Choroid plexus epithelial cell (primary cell): ENCODE measurements around the gene SEMA3F.

ENCODE experiments used
- DNase-seq: peaks from one replicate; pipeline ENCODE4 v3.0.0-alpha.2; 2010; ENCODE audit warnings: low read depth
- H3K4me3 ChIP-seq: 2 replicates; pipeline ENCODE4 v1.5.1; 2011; ENCODE audit warnings: low read depth, mild to moderate bottlenecking, control low read depth, low read length, moderate library complexity
- TF ChIP-seq, protein P1 (sequence below): conservative IDR thresholded peaks from 2 replicates; pipeline ENCODE4 v1.5.1; 2011; ENCODE audit warnings: low read depth, mild to moderate bottlenecking, control low read depth, inconsistent platforms, low read length, moderate library complexity

SEMA3F gene

GRCh38 chr3:50215529-50215928 lies 60.4 kb downstream of the SEMA3F start:
- TF ChIP-seq, protein P1, sequence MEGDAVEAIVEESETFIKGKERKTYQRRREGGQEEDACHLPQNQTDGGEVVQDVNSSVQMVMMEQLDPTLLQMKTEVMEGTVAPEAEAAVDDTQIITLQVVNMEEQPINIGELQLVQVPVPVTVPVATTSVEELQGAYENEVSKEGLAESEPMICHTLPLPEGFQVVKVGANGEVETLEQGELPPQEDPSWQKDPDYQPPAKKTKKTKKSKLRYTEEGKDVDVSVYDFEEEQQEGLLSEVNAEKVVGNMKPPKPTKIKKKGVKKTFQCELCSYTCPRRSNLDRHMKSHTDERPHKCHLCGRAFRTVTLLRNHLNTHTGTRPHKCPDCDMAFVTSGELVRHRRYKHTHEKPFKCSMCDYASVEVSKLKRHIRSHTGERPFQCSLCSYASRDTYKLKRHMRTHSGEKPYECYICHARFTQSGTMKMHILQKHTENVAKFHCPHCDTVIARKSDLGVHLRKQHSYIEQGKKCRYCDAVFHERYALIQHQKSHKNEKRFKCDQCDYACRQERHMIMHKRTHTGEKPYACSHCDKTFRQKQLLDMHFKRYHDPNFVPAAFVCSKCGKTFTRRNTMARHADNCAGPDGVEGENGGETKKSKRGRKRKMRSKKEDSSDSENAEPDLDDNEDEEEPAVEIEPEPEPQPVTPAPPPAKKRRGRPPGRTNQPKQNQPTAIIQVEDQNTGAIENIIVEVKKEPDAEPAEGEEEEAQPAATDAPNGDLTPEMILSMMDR: no peak
- no peak overlapping the region for H3K4me3 ChIP-seq
- no peak for DNase-seq

GRCh38 chr3:50217681-50218080 lies 62.6 kb downstream of the SEMA3F start:
- H3K4me3 ChIP-seq: no peak overlapping the region
- TF ChIP-seq, protein P1: no peak
- DNase-seq: no peak

DNA sequence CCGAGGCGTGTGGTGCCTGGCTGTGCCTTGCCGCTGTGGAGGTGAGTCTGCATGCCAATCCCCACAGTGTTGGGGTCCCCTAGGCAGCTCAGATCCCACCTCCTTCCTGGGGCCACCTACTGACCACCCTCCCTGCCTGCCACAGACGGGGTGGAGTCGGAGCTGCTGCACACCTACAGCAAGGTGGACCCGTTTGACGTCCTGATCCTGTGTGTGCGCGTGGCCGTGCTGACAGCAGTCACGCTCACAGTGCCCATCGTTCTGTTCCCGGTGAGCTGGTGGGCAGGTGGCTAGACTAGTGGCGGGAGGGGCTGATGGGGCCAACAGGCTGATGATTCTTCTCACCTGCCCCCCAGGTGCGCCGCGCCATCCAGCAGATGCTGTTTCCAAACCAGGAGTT lies 63.3 kb downstream of the SEMA3F start:
- H3K4me3 ChIP-seq: no peak overlapping the region
- TF ChIP-seq, protein P1: no peak
- no peak for DNase-seq

GRCh38 chr3:50219285-50219684 lies 64.2 kb downstream of the SEMA3F start:
- TF ChIP-seq, protein P1: no peak
- H3K4me3 ChIP-seq: no peak overlapping the region
- DNase-seq: no peak

DNA sequence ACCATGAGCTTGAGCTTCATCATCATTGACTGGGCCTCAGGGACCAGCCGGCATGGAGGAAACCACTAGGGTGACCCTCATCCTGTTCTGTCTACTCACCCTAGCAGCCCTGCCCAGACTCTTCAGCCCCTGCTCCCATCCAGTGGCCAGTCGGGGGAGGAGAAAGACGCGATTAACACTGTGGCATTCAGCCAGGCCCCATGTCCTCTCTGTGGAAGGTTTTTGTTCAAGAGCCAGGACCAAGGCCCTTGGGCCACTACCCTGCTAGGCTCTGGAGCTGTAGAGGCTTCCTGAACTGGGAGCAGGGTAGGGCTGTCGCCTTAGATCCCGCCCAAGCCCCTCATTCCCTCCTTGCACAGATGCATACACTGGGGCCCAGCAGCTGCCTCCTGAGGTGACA lies 65.0 kb downstream of the SEMA3F start:
- H3K4me3 ChIP-seq: no peak overlapping the region
- TF ChIP-seq, protein P1: no peak
- no peak for DNase-seq

- DNase-seq: no peak
- TF ChIP-seq, protein P1: no peak
- no peak overlapping the region for H3K4me3 ChIP-seq
Measured at GRCh38 chr3:50221051-50221410, 65.9 kb downstream of the SEMA3F start.

DNA sequence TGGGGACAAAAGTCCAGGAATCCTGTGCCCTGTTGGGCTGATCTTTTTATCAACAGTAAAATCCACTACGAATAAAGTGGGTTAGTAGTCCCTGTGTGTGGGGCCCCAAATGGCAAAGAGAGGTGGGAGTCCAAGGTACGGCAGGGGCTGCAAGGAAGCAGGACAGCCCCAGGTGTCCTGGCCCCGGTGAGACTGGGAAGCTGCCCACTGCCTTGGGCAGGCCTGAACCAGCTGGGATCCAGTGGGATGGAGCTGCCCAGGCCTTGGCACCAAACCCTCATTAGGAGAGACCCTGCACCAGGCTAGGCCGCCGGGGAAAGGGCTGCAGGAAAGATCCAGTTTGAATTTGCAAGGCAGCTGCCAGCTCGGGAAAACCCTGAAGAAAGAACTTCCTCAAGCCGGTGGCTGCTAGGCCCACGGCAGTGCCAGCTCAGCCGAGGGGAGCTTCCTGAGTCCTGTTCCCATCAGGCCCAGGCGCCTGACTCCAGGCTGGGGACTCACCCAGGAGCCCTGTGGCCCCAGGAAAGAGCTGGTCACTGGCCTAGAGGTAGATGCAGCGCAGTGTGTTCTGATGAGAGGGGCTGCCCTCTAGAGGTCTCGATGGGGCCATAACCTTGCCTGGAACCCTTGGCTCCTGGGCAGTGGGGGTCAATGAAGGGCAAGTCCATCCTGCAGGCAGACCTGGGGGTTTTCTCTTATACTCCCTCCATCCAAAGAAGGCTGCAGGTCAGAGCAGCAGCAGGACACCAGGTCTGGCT lies 66.5 kb downstream of the SEMA3F start:
- no peak overlapping the region for H3K4me3 ChIP-seq
- DNase-seq: no peak
- TF ChIP-seq, protein P1: no peak
